Stimulated activated CD8-positive, alpha-beta memory T cell treated with anti-CD3 and anti-CD28 coated beads, Interleukin-12 subunit alpha, Interleukin-12 subunit beta, amount 100 ng/mL, for 4 hours (primary cell): ENCODE data around the gene SPAG16.

Source experiments
- DNase-seq: peaks from one replicate; pipeline ENCODE4 v3.0.0-alpha.2; 2020; ENCODE audit warnings: low read depth

SPAG16 gene

DNA sequence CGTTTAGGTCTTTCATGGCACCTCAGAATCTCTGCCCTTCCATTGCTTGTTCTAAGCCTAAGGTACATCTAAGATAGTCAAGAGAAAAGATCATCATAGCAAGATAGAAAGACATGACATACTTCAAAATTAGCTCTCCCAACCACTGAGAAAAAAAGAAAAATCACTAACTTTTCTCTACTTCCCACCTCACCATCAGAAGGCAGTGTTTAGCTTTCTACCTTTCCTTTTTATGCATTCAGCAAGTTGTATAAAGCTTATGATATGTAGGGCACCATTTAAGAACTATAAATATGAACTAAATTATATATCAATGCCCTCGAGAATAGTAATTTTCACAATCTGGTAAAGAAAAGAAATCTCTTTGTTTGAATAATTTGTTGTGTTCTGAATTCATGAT lies 794.8 kb downstream of the SPAG16 start:
- DNase-seq, result no peak

GRCh38 chr2:214088536-214088935 lies 804.3 kb downstream of the SPAG16 start:
- no peak for DNase-seq

DNA sequence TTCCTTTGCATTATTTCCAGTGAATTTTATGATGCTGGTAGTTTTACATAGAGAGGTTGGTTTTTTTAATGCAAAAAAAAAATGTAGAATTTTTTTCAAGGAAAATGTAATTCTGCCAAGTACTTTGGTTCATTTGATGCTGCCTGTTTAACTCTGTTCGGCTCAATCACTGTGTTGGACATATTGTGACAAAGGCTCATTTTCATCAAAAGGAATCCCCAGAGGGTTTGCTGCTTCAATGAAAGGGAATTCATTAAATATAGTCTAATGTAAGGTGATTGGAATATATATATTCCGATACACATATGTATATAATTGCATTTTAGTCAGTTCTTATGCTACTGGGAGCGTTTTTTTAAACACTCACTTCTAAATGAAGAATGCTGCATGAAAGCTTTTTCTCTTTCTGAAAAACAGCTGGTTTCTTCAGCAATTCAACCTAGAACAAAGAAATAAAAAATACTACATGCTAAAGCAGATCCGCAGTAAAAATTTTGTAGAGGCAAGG lies 812.0 kb downstream of the SPAG16 start:
- no peak for DNase-seq

GRCh38 chr2:214098811-214099210 lies 814.5 kb downstream of the SPAG16 start:
- no peak for DNase-seq

- DNase-seq, result no peak
Measured at GRCh38 chr2:214100488-214100887, 816.2 kb downstream of the SPAG16 start.

DNA sequence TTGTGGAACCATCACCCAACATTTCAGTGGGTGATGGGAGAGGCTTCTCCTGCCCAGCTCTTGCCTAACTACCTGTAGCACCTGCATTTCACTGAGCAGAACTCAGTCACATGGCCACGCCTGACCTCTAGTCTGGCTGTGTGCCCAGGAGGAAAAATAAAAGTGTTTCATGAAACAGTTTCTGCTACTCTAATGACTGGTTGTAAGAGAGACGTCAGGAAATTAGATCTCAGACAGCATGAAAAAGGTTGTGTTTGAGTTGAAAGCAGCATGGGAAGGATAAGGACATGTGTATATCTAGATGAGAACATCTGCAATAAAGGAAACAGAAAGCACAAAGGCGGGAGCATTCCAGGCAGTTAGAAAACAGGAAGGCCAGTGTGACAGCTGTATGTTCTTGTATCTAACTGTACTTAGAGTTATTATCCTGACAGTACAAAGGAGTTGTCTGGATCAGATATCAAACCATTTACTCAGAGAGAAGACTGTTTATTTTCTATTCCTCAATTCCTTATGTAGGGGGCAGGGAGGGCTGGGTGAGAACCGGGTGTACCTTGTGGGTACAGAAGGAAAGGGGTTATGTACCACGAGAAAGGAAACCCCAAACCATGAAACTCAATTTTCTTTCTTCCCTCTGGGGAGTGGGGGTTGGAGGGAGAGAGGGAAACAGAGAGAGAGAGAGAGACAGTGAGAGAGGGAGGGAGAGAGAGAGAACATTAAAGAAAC lies 819.2 kb downstream of the SPAG16 start:
- no peak for DNase-seq

- DNase-seq, result no peak
Measured at GRCh38 chr2:214104219-214104618, 820.0 kb downstream of the SPAG16 start.

GRCh38 chr2:214104967-214105366 lies 820.7 kb downstream of the SPAG16 start:
- no peak for DNase-seq

DNA sequence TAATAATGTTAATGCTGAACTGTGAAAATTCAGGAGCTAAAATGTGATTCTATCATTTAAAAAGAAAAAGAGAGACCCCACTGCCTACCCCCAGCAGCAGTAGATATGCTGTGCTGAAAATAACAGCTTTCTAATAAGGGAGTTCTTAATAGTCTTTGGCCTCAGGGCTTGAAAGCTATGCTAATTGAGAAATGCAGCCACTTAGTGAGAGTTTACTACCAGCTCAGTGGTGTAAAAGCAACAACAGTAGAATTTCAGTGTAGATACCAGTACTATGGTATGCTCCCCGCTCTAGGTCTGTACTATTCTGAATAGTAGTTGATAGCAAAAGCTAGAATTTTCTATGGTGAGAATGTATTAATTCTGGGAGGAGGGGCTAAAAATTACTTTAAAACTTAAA lies 823.5 kb downstream of the SPAG16 start:
- no peak for DNase-seq

DNA sequence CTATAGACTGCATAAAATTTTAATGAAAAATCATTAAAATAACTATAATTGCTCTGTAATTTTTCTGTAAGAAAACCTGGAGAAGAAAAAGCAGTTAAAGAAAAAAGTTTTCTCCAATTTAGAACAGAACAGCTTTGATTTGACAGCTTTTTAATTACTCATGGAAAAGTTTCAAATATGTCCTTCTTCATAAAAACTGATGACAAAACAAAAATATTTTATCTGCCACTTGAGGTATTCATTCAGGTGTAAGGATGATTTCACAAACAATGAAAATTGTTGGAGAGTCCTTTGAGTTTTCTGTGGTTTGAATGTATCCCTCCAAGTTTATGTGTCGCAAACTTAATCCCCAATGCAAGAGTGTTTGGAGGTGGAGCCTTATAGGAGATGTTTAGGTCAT lies 824.3 kb downstream of the SPAG16 start:
- DNase-seq, result no peak

DNA sequence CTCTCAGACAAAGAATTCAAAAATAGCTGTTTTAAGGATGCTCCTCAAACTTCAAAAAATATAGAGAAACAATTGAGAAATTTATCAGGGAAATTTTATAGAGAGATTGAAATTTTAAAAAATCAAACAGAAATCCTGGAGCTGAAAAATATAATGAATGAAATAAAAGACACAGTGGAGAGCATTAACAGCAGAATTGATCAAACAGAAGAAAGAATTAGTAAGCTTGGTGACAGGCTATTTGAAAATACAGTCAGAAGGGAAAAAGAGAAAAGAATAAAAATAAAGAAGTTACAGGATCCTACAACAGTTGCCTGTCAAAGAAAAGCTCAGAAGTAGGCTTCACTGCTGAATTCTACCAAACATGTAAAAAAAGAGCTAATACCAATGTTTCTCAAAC lies 832.8 kb downstream of the SPAG16 start:
- no peak for DNase-seq

DNA sequence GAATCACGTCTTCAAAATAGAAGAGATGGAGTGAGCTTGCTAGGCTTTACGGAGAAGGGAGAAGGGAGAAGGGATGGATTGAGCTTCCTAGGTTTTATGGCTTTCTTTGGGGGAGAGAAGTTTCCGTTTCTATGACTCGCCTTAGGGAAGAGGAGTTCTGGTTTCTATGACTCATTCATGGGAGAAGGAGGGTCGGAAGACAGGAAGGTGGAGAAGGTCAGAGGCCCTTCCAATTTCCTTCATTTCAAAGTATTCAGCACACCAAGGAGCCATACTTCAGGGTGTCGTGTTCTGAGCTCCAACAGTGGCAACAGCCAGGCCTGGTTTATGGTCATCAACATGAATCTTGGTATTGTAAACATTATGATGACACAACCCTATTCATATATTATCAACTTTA lies 841.9 kb downstream of the SPAG16 start:
- DNase-seq, result no peak

GRCh38 chr2:214127170-214127569 lies 842.9 kb downstream of the SPAG16 start:
- DNase-seq, result no peak

- DNase-seq, result no peak
Measured at GRCh38 chr2:214127571-214127970, 843.3 kb downstream of the SPAG16 start.

DNA sequence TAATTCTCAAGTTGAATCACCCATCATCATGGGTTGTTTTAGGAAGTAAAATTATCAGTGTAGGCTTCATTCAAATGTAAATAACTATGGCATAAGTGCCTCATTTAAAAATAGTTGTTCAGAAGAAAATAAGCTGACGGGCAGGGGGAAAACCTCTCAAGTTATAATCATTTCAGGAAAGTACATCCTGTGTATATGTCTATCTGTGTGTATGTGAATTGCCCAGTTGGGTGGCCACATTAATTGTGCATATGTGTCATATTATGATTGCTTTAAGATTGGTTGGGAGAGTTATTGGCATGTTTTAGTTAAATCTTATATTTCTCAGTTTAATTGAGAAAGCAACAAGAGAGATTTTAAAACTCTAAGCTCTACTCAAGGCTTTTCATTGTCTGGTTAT lies 843.8 kb downstream of the SPAG16 start:
- no peak for DNase-seq

DNA sequence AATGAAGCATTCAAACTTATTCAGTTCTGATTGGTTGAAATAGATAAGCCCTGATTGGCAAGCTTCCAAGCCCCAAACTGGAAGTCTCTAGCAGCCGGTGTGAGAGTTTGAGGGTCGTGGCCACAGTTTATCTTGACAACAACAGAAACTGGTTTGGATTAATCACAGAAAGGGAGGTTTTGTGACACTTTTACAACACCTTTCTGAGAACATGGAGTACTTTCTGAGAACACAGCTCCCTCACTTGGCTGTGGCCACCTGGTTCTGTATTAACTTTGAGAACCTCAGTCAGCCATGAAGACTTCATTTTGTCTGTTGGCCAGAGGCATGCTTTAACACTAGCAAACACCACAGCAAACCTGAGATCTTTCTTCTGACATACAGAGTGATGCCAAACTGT lies 845.9 kb downstream of the SPAG16 start:
- no peak for DNase-seq

DNA sequence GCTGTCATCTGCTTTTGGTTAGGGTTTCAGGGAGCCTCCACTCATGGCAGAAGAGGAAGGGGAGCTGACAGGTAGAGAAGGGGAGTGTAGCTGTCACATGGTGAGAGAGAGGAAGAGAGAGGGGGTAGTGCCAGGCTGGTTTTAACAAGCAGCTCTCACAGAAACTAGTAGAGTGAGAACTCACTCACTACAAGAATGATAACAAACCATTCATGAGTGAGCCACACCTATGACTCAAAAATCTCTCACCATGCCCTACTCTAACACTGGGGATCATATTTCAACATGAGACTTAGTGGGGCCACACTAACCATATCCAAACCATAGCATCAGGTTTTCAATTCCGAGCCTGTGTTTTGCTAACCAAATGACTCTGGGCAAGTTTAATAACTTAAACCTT lies 851.7 kb downstream of the SPAG16 start:
- DNase-seq, result no peak

DNA sequence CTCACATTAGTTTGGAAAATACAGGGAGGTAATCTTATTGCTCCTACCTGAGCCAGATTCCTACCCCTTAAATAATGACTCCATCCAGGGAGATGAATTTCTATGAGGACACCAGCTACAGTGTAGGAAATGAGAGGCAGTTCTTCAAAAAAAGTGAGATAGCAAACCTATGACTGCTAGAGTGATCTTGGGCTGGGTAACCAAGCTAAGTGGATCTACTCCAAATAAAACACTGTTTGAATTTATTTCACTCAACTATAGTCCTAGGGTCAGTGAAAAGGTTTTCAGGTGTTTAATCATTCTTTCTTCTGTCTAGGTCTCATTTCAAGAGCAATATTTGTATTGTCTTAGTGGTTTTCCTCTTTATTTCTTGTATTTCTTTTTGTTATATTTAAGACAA lies 854.5 kb downstream of the SPAG16 start:
- no peak for DNase-seq

DNA sequence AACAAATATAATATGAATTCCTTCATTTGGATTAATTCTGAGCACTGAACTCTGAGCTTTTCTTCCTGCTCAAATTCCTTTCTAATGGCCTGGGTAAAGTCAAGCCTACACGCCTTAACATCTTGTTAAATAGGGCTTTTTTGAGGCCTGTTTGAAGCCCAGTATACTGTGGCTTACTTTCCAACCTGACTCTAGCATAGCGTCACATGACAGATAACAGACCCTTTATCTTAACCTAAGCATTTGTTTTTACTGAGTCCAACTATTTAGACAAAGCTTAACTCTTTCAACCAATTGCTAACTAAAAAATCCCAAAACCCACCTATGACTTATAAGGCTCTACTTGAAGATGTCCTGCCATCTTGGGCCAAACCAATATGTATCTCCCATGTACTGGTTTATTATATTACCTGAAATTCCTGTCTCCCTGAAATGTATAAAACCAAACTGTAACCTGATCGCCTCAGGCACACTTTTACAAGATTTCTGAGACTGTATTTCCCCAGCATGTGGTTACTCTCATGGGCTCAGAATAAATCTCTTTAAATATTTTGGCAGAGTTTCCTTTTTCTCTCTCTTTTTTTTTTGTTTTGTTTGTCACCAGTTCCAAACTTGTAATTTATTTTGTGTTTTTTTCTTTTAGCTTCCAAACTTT lies 855.5 kb downstream of the SPAG16 start:
- no peak for DNase-seq

- DNase-seq, result no peak
Measured at GRCh38 chr2:214156971-214157370, 872.7 kb downstream of the SPAG16 start.

DNA sequence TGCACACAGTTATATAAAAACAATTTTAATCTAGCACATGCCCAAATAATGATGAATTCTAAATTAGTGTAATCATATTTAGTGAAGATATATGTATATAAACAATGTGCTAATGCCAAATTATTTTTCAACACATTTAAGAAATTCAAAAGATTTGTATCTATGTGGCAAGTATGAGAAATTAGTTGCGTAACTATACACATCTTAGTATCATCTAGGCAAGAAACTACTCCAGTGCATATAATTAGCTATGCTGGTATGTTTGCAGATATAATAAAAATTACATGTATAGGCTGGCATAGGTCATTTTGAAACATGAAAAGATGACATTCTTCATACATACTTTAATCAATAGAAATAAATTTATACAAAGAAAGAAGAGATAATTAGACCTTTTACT lies 874.6 kb downstream of the SPAG16 start:
- no peak for DNase-seq

DNA sequence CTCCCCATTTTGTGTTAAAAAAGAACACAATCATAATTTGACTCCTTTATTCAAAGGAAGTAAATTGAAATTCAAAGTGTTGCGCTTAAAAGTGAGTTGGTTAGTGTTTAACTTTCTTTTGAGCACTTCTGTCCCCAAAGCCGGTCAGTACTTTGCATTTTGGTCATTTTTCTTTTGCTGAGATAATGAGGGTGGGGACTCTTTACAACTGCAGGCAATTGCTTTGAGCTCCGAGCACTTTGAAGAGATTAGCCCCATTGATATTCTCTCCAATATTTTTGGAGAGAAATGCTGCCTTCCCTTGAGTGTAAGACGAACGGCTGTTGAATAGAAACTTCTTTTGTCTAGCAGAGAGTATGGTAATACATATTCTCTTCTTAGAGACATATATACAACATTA lies 885.0 kb downstream of the SPAG16 start:
- no peak for DNase-seq

GRCh38 chr2:214169736-214170135 lies 885.5 kb downstream of the SPAG16 start:
- no peak for DNase-seq

DNA sequence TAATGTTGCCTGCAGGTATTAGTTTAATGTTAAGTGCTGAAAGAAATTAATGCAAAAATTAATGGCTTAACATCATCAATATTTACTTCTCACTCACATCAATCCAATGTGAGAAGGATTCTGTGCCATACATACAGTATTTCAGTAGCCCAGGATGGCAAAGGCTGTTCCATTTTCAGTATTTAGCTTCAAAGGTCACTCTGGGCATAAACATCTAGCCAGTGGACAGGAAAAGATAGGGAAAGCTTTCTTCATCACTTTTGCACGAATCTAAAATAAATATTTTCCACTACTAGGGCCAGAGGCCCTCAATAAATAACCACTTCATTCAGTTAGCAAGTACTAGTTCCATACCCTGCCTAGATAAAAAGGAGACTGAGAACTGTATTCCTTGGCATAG lies 890.3 kb downstream of the SPAG16 start:
- DNase-seq, result no peak
